ENCODE measurements around the gene ISL2.
A peak's percentile ranks its signal among the peaks of the same experiment; 100 is the strongest.
"Not testable (repeated sequence)": the region's sequence is repeated elsewhere in the genome, so short reads cannot be mapped to it uniquely, and the experiment has no call there.

ISL2 gene

GRCh38 chr15:76336254-76337058 is at the start of gene ISL2:
TSS of gene ISL2 (plus strand) at chr15:76336773. CDS start at chr15:76336884, 111 bp downstream.
- peak; percentile 79 for DNase-seq (ENCODE audit: low spot score)

- no peak for DNase-seq (ENCODE audit: low spot score)
Observed at GRCh38 chr15:76289582-76289981, 47.0 kb upstream of the ISL2 start.

GRCh38 chr15:76293361-76293760 is 43.2 kb upstream of the ISL2 start:
- DNase-seq (ENCODE audit: low spot score): no peak

GRCh38 chr15:76294463-76294862 is 42.1 kb upstream of the ISL2 start:
- DNase-seq (ENCODE audit: low spot score): not testable (repeated sequence)

GRCh38 chr15:76296849-76297248 is 39.7 kb upstream of the ISL2 start:
- DNase-seq (ENCODE audit: low spot score): no peak

- DNase-seq (ENCODE audit: low spot score): not testable (repeated sequence)
Observed at GRCh38 chr15:76297951-76298350, 38.6 kb upstream of the ISL2 start.

- DNase-seq (ENCODE audit: low spot score): no peak
Observed at GRCh38 chr15:76298986-76299385, 37.6 kb upstream of the ISL2 start.

- no peak for DNase-seq (ENCODE audit: low spot score)
Observed at GRCh38 chr15:76299786-76300185, 36.8 kb upstream of the ISL2 start.

- no peak for DNase-seq (ENCODE audit: low spot score)
Observed at GRCh38 chr15:76303909-76304308, 32.7 kb upstream of the ISL2 start.

- DNase-seq (ENCODE audit: low spot score): no peak
Observed at GRCh38 chr15:76309601-76310330, 26.8 kb upstream of the ISL2 start.

- peak; percentile 31 for DNase-seq (ENCODE audit: low spot score)
Observed at GRCh38 chr15:76310475-76311099, 26.0 kb upstream of the ISL2 start.

GRCh38 chr15:76311100-76311953 is 25.2 kb upstream of the ISL2 start, which contains the start of gene ETFA:
TSS of gene ETFA (minus strand) at chr15:76311469. CDS start at chr15:76311388, 81 bp downstream.
- peak; percentile 82 for DNase-seq (ENCODE audit: low spot score)

- DNase-seq (ENCODE audit: low spot score): no peak
Observed at GRCh38 chr15:76312540-76313174, 23.9 kb upstream of the ISL2 start.

- not testable (repeated sequence) for DNase-seq (ENCODE audit: low spot score)
Observed at GRCh38 chr15:76313175-76313567, 23.4 kb upstream of the ISL2 start.

GRCh38 chr15:76313731-76314130 is 22.8 kb upstream of the ISL2 start:
- DNase-seq (ENCODE audit: low spot score): no peak

- no peak for DNase-seq (ENCODE audit: low spot score)
Observed at GRCh38 chr15:76320012-76320411, 16.6 kb upstream of the ISL2 start.

- DNase-seq (ENCODE audit: low spot score): no peak
Observed at GRCh38 chr15:76321171-76321570, 15.4 kb upstream of the ISL2 start.

- DNase-seq (ENCODE audit: low spot score): no peak
Observed at GRCh38 chr15:76321602-76322001, 15.0 kb upstream of the ISL2 start.

- DNase-seq (ENCODE audit: low spot score): no peak
Observed at GRCh38 chr15:76324066-76324465, 12.5 kb upstream of the ISL2 start.

- no peak for DNase-seq (ENCODE audit: low spot score)
Observed at GRCh38 chr15:76325704-76326103, 10.9 kb upstream of the ISL2 start.
